ENCODE results near the gene MAP3K10.

DNA sequence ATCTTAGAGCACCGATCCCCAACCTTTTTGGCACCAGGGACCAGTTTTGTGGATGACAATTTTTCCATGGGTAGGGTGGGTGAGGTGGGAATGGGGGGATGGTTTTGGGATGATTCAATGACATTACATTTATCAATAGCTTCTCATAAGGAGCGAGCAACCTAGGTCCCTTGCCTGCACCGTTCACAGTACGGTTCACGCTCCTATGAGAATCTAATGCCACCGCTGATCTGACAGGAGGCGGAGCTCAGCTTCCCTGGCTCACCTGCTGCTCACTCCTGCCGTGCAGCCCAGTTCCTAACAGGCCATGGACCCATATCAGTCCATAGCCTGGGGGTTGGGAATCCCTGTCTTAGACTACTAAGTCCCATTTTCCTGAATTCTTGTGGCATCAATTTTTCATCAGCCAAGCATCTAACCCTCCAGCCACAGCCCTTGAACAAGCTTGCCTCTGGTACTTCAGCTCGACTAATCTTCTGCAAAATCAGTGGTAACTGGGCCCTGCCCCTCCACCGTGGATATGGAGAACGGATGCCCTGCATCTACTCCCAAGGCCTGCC is 37.0 kb upstream of the MAP3K10 start:
- TF ChIP-seq POLR2A (IDR thresholded peaks at IDR 0.05; ENCODE audit: low read depth, low read length) (no peak), BHLHE40 (IDR thresholded peaks at IDR 0.05; ENCODE audit: low read depth, low read length) (no peak), SMC3 (IDR thresholded peaks at IDR 0.05; ENCODE audit: low read depth, low read length) (no peak), MXI1 (IDR thresholded peaks at IDR 0.05; ENCODE audit: borderline replicate concordance, low read depth, low read length) (no peak), MAFK (IDR thresholded peaks at IDR 0.05; ENCODE audit: low read depth, low read length) (no peak), RCOR1 (IDR thresholded peaks at IDR 0.05; ENCODE audit: insufficient replicate concordance, low read length) (no peak), RAD21 (IDR thresholded peaks at IDR 0.05; ENCODE audit: low read length) (no peak), MAZ (IDR thresholded peaks at IDR 0.05; ENCODE audit: borderline replicate concordance, low read depth, low read length) (no peak), FOS (IDR thresholded peaks at IDR 0.05; ENCODE audit: low read depth, low read length) (no peak), CEBPB (IDR thresholded peaks at IDR 0.05; ENCODE audit: low read depth, low read length) (no peak)
- TF ChIP-seq, protein P1, sequence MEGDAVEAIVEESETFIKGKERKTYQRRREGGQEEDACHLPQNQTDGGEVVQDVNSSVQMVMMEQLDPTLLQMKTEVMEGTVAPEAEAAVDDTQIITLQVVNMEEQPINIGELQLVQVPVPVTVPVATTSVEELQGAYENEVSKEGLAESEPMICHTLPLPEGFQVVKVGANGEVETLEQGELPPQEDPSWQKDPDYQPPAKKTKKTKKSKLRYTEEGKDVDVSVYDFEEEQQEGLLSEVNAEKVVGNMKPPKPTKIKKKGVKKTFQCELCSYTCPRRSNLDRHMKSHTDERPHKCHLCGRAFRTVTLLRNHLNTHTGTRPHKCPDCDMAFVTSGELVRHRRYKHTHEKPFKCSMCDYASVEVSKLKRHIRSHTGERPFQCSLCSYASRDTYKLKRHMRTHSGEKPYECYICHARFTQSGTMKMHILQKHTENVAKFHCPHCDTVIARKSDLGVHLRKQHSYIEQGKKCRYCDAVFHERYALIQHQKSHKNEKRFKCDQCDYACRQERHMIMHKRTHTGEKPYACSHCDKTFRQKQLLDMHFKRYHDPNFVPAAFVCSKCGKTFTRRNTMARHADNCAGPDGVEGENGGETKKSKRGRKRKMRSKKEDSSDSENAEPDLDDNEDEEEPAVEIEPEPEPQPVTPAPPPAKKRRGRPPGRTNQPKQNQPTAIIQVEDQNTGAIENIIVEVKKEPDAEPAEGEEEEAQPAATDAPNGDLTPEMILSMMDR (conservative IDR thresholded peaks at IDR 0.05; ENCODE audit: low read depth, low read length) = no peak
- TF ChIP-seq, protein P2, sequence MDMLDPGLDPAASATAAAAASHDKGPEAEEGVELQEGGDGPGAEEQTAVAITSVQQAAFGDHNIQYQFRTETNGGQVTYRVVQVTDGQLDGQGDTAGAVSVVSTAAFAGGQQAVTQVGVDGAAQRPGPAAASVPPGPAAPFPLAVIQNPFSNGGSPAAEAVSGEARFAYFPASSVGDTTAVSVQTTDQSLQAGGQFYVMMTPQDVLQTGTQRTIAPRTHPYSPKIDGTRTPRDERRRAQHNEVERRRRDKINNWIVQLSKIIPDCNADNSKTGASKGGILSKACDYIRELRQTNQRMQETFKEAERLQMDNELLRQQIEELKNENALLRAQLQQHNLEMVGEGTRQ (IDR thresholded peaks at IDR 0.05; ENCODE audit: low read depth, low read length) = no peak
